Gastrocnemius medialis (tissue), 4 donors: ENCODE measurements around the gene FOXP2.

Experiments
- POLR2A ChIP-seq, 2 donors: fragments of 450-650 bp; IDR thresholded peaks; one replicate each; pipeline ENCODE4 v1.6.1; 2017; ENCODE audit warnings: antibody characterized with exemption in 2 of 2, mild to moderate bottlenecking in 2 of 2, moderate library complexity in 2 of 2
- TF ChIP-seq, protein P1 (sequence below), 5 experiments: fragments of 450-650 bp in 3 of 5; fragments of 200-600 bp in 2 of 5; sonication (generic) in 2 of 5; IDR thresholded peaks in 4 of 5; conservative IDR thresholded peaks in 1 of 5; 1 replicate in 4 of 5; 2 replicates in 1 of 5; pipeline ENCODE4 v1.5.1; 2016 to 2019; ENCODE audit warnings: antibody characterized with exemption in 5 of 5, mild to moderate bottlenecking in 3 of 5, moderate library complexity in 3 of 5

- TF ChIP-seq, protein P1, sequence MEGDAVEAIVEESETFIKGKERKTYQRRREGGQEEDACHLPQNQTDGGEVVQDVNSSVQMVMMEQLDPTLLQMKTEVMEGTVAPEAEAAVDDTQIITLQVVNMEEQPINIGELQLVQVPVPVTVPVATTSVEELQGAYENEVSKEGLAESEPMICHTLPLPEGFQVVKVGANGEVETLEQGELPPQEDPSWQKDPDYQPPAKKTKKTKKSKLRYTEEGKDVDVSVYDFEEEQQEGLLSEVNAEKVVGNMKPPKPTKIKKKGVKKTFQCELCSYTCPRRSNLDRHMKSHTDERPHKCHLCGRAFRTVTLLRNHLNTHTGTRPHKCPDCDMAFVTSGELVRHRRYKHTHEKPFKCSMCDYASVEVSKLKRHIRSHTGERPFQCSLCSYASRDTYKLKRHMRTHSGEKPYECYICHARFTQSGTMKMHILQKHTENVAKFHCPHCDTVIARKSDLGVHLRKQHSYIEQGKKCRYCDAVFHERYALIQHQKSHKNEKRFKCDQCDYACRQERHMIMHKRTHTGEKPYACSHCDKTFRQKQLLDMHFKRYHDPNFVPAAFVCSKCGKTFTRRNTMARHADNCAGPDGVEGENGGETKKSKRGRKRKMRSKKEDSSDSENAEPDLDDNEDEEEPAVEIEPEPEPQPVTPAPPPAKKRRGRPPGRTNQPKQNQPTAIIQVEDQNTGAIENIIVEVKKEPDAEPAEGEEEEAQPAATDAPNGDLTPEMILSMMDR (IDR thresholded peaks at IDR 0.05 in 4 of 5, conservative IDR thresholded peaks at IDR 0.05 in 1 of 5): no peak
- no peak for TF ChIP-seq POLR2A (IDR thresholded peaks at IDR 0.05)
Measured at GRCh38 chr7:114653364-114654088, 238.9 kb downstream of the FOXP2 start.
